B cell (primary cell): ENCODE data around the gene ITPKB. TPM values are rescaled to one million over a fixed set of nuclear protein-coding genes. Genes with fewer than 3 reads are reported as not detected.

Experiments used
- ATAC-seq: fragments of 200-7000 bp; cut with Tn5 transposase; one replicate; pipeline ENCODE4 v1.10.0; 2021; ENCODE audit warnings: low read depth, mild to moderate bottlenecking, moderate number of reproducible peaks, moderate library complexity
- CTCF ChIA-PET: fragments of 350-600 bp; sonication (Branson Sonifier 250); formaldehyde crosslinking; loops from one replicate; lab custom pipeline; 2021; ENCODE audit warnings: antibody characterized with exemption, inconsistent platforms; lab: Charles Lee
- POLR2A ChIA-PET: fragments of 350-600 bp; sonication (Branson Sonifier 250); formaldehyde crosslinking; loops from one replicate; lab custom pipeline; 2021; ENCODE audit warnings: antibody characterized with exemption; lab: Charles Lee
- DNase-seq: peaks from one replicate; pipeline ENCODE4 v3.0.0; 2013
- H2AFZ ChIP-seq: 2 replicates; pipeline ENCODE4 v1.6.1; 2012; ENCODE audit warnings: mild to moderate bottlenecking, low read depth, low read length; ENCODE audit not compliant: insufficient read depth, poor library complexity, severe bottlenecking
- H3K27ac ChIP-seq, 2 donors: 1 replicate in 1 of 2; 2 replicates in 1 of 2; pipeline ENCODE4 v1.5.1; 2012 to 2013; ENCODE audit warnings: low read length in 2 of 2, mild to moderate bottlenecking in 2 of 2, moderate library complexity in 1 of 2
- H3K27me3 ChIP-seq, 4 experiments: fragments of 200-600 bp in 1 of 4; sonication (generic) in 1 of 4; replicated peaks in 1 of 4; 1 replicate in 2 of 4; 2 replicates in 2 of 4; pipeline versions ENCODE4 v1.6.1 to v1.7.0; 2013 to 2016; ENCODE audit warnings: low read length in 3 of 4, mild to moderate bottlenecking in 2 of 4, mixed read lengths in 1 of 4, moderate library complexity in 1 of 4; ENCODE audit not compliant: insufficient read depth in 4 of 4, control insufficient read depth in 3 of 4; ENCODE audit errors: control extremely low read depth in 1 of 4
- H3K36me3 ChIP-seq, 2 experiments: replicated peaks in 1 of 2; 1 replicate in 1 of 2; 2 replicates in 1 of 2; pipeline versions ENCODE4 v1.6.1 to v1.7.1; 2013; ENCODE audit warnings: low read length in 1 of 2; ENCODE audit not compliant: insufficient read depth in 2 of 2, control insufficient read depth in 1 of 2; ENCODE audit errors: control extremely low read depth in 1 of 2, extremely low read depth in 1 of 2
- H3K4me1 ChIP-seq, 2 donors: fragments of 200-600 bp in 1 of 2; sonication (generic) in 1 of 2; 1 replicate in 1 of 2; 2 replicates in 1 of 2; pipeline versions ENCODE4 v1.5.1 to v1.6.1; 2013 to 2017; ENCODE audit warnings: low read length in 2 of 2; ENCODE audit not compliant: control insufficient read depth in 2 of 2, insufficient read depth in 2 of 2
- H3K4me2 ChIP-seq: replicated peaks from 2 replicates; pipeline ENCODE3; 2012; ENCODE audit warnings: mild to moderate bottlenecking, low read depth, low read length; ENCODE audit not compliant: poor library complexity, severe bottlenecking
- H3K4me3 ChIP-seq, 5 experiments: fragments of 200-600 bp in 1 of 5; sonication (generic) in 1 of 5; 1 replicate in 3 of 5; 2 replicates in 2 of 5; pipeline versions ENCODE4 v1.5.1 to v1.7.0; 2011 to 2016; ENCODE audit warnings: low read length in 4 of 5, mild to moderate bottlenecking in 4 of 5, low read depth in 2 of 5, control low read depth in 1 of 5, moderate library complexity in 1 of 5; ENCODE audit not compliant: insufficient read depth in 1 of 5; ENCODE audit errors: control extremely low read depth in 1 of 5, extremely low read depth in 1 of 5
- H3K79me2 ChIP-seq: fragments of 200-600 bp; sonication (generic); one replicate; pipeline ENCODE4 v1.6.0; 2016; ENCODE audit warnings: low read length; ENCODE audit not compliant: control insufficient read depth, insufficient read depth
- H3K9ac ChIP-seq: fragments of 200-600 bp; sonication (generic); 2 replicates; pipeline ENCODE4 v1.6.1; 2017; ENCODE audit warnings: mild to moderate bottlenecking, low read length, moderate library complexity
- H3K9me3 ChIP-seq, 3 donors: one replicate each; pipeline versions ENCODE4 v1.6.1 to v1.7.1; 2013; ENCODE audit warnings: low read length in 2 of 3; ENCODE audit not compliant: control insufficient read depth in 2 of 3, insufficient read depth in 1 of 3; ENCODE audit errors: control extremely low read depth in 1 of 3
- H4K20me1 ChIP-seq: 2 replicates; pipeline ENCODE4 v1.6.0; 2012; ENCODE audit warnings: mild to moderate bottlenecking, low read length; ENCODE audit not compliant: insufficient read depth, control insufficient read depth, poor library complexity, severe bottlenecking
- H3K27ac Mint-ChIP-seq: one replicate; pipeline ENCODE4 v1.8.0; 2021; ENCODE audit warnings: mixed read lengths
- H3K27me3 Mint-ChIP-seq: one replicate; pipeline ENCODE4 v1.8.0; 2021; ENCODE audit warnings: mixed read lengths
- H3K4me1 Mint-ChIP-seq: one replicate; pipeline ENCODE4 v1.8.0; 2021; ENCODE audit warnings: mixed read lengths
- H3K4me3 Mint-ChIP-seq: one replicate; pipeline ENCODE4 v1.8.0; 2021; ENCODE audit warnings: mixed read lengths
- H3K9me3 Mint-ChIP-seq: one replicate; pipeline ENCODE4 v1.8.0; 2022; ENCODE audit warnings: mixed read lengths; ENCODE audit not compliant: insufficient read depth
- EZH2 ChIP-seq: IDR thresholded peaks from 2 replicates; pipeline ENCODE4 v1.6.1; 2012; ENCODE audit warnings: borderline replicate concordance, low read depth, mild to moderate bottlenecking, moderate library complexity, low read length; ENCODE audit not compliant: insufficient read depth, poor library complexity, severe bottlenecking
- WGBS: methylation state at CpG from one replicate; pipeline ENCODE4 v1.1.5; 2013; ENCODE audit warnings: missing lambda C conversion rate; ENCODE audit not compliant: insufficient coverage; 5-methylcytosine and 5-hydroxymethylcytosine counted together
- intact Hi-C: fragments of 100-400 bp; cut with micrococcal nuclease; formaldehyde crosslinking; loops from one replicate; pipeline ENCODE4 v1.10.0; 2022
- polyA plus RNA-seq: library from polyadenylated mRNA; depleted of rRNA; stranded (reverse); fragments of >200 nt; gene quantifications from 2 replicates; pipeline ENCODE4 v1.2.3, GENCODE V29; 2012
- total RNA-seq, 2 donors: library from RNA; stranded (reverse); fragments of 120-200 nt in 1 of 2; gene quantifications; 1 replicate in 1 of 2; 2 replicates in 1 of 2; pipeline versions ENCODE4 v1.2.3 to v1.2.4, GENCODE V29; 2013 to 2022
- TF ChIP-seq, protein P1 (sequence below): fragments of 200-600 bp; IDR thresholded peaks from one replicate; pipeline ENCODE4 v1.8.0; 2022; ENCODE audit warnings: antibody characterized with exemption, mild to moderate bottlenecking

The ITPKB gene
- total and polyA plus RNA-seq, 2 donors (not counting 1 experiment from before 2014, with no cell fraction given) = 21.8 to 93.5 TPM

DNA sequence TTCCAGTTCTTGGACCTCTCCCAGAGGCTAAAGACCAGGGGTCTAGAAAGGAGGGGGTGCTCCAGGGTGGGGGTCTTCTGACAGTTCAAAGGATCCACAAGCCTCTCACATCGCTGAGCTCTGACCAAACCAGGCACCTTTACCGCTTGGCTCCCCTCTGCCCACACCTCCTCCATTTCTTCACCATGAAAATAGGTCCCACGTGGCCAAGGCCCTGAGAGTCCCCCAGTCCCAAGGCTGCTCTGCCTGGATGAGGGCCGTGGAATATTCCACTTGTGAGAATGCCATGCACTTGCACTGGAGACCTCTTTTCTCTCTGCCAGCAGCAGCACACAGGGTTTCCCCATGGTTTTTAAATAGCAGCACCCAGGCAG lies 87.4 kb downstream of the ITPKB start:
- H3K27me3 Mint-ChIP-seq = no peaks in the 10 kb centered on the region
- intact Hi-C loops = no loop called here
- no peak for ATAC-seq

DNA sequence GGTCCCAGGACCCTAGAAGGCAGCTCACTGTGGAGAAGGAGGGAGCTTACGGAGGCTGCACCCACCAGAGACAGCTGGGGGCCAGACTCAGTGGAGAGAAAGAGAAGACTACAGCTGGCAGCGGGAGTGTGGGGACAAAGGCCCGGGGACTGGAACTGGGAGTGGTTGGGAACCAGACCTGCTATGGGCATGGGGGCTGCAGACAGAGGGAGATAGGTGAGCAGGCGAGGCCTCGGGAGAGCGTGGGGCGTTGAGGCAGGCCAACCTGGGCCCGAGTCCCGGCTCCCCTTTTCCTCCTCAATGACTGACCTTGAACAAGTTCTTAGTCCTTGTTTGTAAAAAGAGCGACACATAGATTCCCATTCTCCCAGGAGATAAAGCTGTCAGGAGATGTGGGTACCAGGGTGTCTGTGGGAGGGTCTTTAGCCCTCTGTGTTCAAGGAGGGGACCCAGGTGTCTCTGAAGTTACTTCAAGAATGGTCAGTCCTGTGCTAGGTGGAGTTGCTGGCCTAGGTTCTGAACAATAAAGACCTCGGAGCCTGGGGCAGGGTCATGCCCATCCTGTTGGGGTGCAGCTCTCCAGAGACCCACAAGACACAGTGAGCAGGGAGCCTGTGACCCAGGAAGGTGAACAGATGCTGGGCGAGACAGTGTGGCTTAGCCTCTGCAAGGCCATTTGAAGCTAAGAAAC lies 87.9 kb downstream of the ITPKB start:
- Mint-ChIP-seq H3K27me3 (no peaks in the 10 kb centered on the region), H3K4me1 (peaks cover 33% of the 10 kb centered on the region), H3K4me3 (no peak overlapping the region), H3K9me3 (no peaks in the 10 kb centered on the region), H3K27ac (peak overlapping the region; percentile 65)
- Histone ChIP-seq H3K9ac (no peak overlapping the region), H2AFZ (no peak overlapping the region), H3K27ac (peak overlapping the region in 1 of 2 donors; percentile 13), H3K4me1 (peaks cover 1 to 7% of the 10 kb centered on the region in 2 donors), H3K27me3 (no peaks in the 10 kb centered on the region), H3K4me3 (no peak overlapping the region), H3K36me3 (peaks cover 4 to 32% of the 10 kb centered on the region in 2 experiments), H4K20me1 (peaks cover 30% of the 10 kb centered on the region), H3K4me2 (no peak overlapping the region), H3K79me2 (peaks cover 91% of the 10 kb centered on the region), H3K9me3 (no peaks in the 10 kb centered on the region)
- WGBS = 98% methylated on average over 10 of the region's 12 CpGs
- DNase-seq (no peak), ATAC-seq (no peak)
- intact Hi-C loops = no loop called here
- ChIA-PET POLR2A (no interaction called here), CTCF (interaction anchor here (1.2 to 2.6 kb wide), 6 partner anchors 10 to 177 kb away, joined by 4 to 15 read pairs (median 6); no protein-coding TSS in a partner anchor)
- TF ChIP-seq, protein P1, sequence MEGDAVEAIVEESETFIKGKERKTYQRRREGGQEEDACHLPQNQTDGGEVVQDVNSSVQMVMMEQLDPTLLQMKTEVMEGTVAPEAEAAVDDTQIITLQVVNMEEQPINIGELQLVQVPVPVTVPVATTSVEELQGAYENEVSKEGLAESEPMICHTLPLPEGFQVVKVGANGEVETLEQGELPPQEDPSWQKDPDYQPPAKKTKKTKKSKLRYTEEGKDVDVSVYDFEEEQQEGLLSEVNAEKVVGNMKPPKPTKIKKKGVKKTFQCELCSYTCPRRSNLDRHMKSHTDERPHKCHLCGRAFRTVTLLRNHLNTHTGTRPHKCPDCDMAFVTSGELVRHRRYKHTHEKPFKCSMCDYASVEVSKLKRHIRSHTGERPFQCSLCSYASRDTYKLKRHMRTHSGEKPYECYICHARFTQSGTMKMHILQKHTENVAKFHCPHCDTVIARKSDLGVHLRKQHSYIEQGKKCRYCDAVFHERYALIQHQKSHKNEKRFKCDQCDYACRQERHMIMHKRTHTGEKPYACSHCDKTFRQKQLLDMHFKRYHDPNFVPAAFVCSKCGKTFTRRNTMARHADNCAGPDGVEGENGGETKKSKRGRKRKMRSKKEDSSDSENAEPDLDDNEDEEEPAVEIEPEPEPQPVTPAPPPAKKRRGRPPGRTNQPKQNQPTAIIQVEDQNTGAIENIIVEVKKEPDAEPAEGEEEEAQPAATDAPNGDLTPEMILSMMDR = no peak
- TF ChIP-seq EZH2 = no peak

More for the DNA sequence above, 87.4 kb downstream of the ITPKB start:
- Histone ChIP-seq H3K9me3 (no peaks in the 10 kb centered on the region), H4K20me1 (peaks cover 26% of the 10 kb centered on the region), H3K36me3 (peaks cover 4 to 32% of the 10 kb centered on the region in 2 experiments), H3K4me1 (peaks cover 0 to 1% of the 10 kb centered on the region in 2 donors), H2AFZ (no peak overlapping the region), H3K27ac (no peak overlapping the region), H3K27me3 (no peaks in the 10 kb centered on the region), H3K9ac (no peak overlapping the region), H3K4me2 (no peak overlapping the region), H3K4me3 (no peak overlapping the region), H3K79me2 (peaks cover 91% of the 10 kb centered on the region)
- ChIA-PET CTCF (interaction anchor here (1.2 to 2.6 kb wide), 5 partner anchors 10 to 177 kb away, joined by 4 to 8 read pairs (median 5); no protein-coding TSS in a partner anchor), POLR2A (interaction anchor here (0.6 kb wide), 1 partner anchor 14 kb away, joined by 3 read pairs; no protein-coding TSS in a partner anchor)
- DNase-seq = no peak
- H3K9me3 Mint-ChIP-seq = no peaks in the 10 kb centered on the region
- no peak for TF ChIP-seq EZH2
- TF ChIP-seq, protein P1 = no peak
- H3K4me3 Mint-ChIP-seq = no peak overlapping the region
- WGBS = 94% methylated on average over 4 of the region's 4 CpGs
- H3K4me1 Mint-ChIP-seq = peaks cover 32% of the 10 kb centered on the region
- no peak overlapping the region for H3K27ac Mint-ChIP-seq
